Measurements from ENCODE around the gene C4orf50. TPM values are rescaled to one million over a fixed set of nuclear protein-coding genes. Genes with fewer than 3 reads are reported as not detected.
"Not testable (repeated sequence)": the region's sequence is repeated elsewhere in the genome, so short reads cannot be mapped to it uniquely, and the experiment has no call there.

C4orf50 gene
- total RNA-seq, 2 experiments from 2014 or later = not detected

DNA sequence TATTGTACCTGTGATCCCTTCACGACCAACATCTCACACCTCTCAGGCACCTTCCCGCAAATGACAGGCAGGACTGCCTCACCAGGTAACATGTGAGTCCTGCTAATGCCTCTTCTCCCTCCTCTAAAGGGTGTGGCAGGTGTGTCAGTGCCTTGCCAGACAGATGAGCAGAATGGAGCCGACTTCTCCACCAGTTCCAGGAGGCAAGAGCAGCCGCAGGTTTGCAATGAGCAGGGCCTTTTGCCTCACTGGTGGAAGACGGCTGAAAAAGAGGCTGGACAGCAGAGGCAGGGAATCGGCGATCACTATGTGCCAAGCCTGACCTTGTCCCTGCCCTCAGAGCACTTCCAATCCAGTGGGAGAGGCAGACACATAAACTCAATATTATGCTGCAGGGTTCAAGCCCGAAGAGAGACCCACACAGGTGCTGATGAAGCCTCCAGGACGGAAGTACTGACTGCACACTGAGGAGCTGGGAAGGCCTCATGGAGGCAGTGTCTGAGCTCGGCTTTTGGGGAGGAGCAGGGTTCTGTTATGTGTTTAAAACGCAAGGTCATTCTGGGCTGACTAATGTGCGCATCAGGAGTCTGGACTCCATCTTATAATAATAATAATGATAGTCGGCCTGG, 57.9 kb downstream of the C4orf50 start:
- DNase-seq = no peak
- H3K36me3 Mint-ChIP-seq = no peaks in the 10 kb centered on the region
- H3K4me1 Mint-ChIP-seq = no peaks in the 10 kb centered on the region
- H3K4me3 Mint-ChIP-seq = no peak overlapping the region
- peaks cover 3% of the 10 kb centered on the region for H3K27me3 Mint-ChIP-seq
- H3K9me3 Mint-ChIP-seq = no peaks in the 10 kb centered on the region
- no peak overlapping the region for H3K27ac Mint-ChIP-seq

DNA sequence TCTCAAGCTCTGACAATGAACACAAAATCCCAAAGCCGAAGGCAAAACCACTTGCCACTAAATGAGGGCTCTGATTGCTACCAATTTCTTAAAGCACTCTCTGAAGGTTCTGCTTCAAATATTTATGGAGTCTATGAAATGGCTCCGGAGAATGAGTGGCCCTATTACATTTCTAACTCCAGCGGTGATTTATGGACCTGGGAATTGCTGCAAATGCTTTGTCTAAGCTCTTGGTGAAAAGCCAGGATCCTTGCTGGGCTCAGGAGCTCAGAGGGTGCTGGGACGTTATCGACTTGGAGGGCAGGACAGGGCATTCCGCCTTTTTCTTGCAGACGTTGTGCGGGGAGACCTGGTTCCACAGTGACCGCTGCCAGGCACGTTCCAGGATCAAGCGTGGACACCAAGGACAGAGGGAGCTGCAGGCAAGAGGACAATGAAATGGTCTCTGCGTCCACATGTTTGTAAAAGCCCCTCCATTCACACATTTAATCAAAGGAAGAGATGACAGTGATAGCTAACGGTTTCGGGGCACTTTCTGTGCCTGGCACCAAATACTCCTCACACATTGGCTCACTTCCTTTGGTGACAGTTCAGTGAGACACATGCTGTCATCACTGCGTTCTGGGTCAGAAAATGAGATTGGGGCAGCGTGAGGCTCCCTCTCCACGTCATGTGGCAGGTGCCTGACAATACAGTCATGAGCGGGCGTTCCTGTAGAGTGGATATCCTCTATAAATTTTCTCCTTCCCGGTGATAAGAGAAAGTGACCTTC, 58.8 kb downstream of the C4orf50 start:
- DNase-seq = no peak
- Mint-ChIP-seq H3K4me1 (no peaks in the 10 kb centered on the region), H3K27me3 (no peaks in the 10 kb centered on the region), H3K4me3 (no peak overlapping the region), H3K9me3 (no peaks in the 10 kb centered on the region), H3K27ac (no peak overlapping the region), H3K36me3 (no peaks in the 10 kb centered on the region)

DNA sequence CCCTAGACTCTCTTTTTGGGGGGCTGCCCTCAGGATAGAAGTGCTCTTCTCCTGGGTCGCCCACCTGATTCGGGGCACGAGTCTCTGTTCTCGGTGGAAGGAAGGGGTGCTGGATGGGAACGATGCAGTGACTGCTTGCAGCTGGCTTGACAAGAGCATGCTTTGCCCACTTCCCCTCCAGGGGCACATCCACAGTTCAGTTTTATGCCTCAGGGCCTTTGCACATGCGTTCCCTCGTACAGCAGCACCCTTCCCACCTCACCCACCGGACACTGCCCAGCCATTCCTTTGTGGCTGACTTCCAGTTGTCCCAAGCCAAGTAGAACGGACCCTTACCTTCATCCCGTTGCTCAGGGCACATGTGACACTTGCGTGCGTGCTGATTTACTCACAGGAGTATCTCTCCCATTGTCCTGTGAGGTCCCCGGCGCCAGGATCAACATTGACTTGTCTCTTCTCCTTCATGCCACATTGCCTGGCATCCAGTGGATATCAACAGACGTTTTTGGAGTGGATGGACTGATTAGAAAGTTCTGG, 60.0 kb downstream of the C4orf50 start:
- no peaks in the 10 kb centered on the region for H3K36me3 Mint-ChIP-seq
- no peaks in the 10 kb centered on the region for H3K27me3 Mint-ChIP-seq
- DNase-seq = no peak
- no peak overlapping the region for H3K4me3 Mint-ChIP-seq
- H3K4me1 Mint-ChIP-seq = no peaks in the 10 kb centered on the region
- no peaks in the 10 kb centered on the region for H3K9me3 Mint-ChIP-seq
- H3K27ac Mint-ChIP-seq = no peak overlapping the region

DNA sequence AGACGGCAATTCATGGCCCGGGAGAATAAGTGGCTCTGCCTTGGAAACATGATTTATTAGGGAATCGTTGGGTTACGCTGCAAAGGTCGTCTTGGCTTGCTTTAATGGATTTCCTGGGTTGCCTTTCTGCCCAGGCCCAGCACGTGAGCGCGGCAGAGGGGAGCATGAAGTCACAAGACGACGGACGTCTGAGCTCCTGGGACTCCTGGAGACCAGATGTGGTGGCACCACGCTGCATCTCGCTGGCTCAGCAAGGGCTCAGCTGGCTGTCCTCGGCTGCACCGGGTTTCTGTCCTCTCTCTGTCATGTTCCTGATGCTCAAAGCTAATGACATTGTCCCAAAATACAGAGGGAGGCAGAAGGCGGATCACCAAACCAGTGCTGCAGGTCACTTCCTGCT, 61.2 kb downstream of the C4orf50 start:
- Mint-ChIP-seq H3K9me3 (no peaks in the 10 kb centered on the region), H3K27ac (no peak overlapping the region), H3K27me3 (no peaks in the 10 kb centered on the region), H3K36me3 (no peaks in the 10 kb centered on the region), H3K4me1 (no peaks in the 10 kb centered on the region), H3K4me3 (no peak overlapping the region)
- no peak for DNase-seq

DNA sequence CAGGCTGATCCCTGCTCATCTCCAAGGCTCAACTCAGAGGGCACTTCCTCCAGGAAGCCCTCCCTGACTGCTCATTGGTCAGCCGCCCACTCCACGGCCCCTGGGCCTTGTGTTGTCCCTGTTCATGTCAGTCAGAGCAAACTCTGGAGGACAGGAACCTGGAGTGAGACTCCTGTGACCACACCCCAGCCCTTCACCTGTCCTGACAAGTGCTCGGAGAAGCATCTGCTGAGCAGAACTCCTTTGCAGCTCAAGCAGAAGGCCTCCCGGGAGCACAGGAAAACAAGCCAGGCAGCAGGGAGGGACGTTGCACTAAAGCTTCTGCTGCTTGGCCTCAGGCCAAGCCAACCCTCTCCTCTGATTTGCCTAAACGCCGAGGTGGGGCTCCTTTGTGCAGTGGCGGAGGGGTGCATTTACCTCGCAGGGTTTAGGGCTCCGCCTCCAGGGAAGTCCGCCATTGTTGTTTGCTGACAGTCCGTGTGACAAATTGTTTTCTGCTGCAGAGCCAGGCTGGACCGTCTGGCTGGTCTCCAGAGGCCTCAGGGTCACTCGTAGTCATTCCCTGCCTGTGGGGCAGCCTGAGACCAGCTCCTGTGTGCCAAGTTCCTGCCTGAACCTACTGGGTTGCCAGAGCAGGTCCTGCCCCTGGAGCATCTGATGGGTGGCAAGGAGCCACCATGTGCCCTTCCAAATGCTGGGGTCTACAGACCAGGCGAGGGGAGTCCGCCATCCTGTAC, 61.8 kb downstream of the C4orf50 start:
- Mint-ChIP-seq H3K4me1 (no peaks in the 10 kb centered on the region), H3K36me3 (no peaks in the 10 kb centered on the region), H3K4me3 (no peak overlapping the region), H3K9me3 (no peaks in the 10 kb centered on the region), H3K27ac (no peak overlapping the region), H3K27me3 (peaks cover 5% of the 10 kb centered on the region)
- DNase-seq = no peak

DNA sequence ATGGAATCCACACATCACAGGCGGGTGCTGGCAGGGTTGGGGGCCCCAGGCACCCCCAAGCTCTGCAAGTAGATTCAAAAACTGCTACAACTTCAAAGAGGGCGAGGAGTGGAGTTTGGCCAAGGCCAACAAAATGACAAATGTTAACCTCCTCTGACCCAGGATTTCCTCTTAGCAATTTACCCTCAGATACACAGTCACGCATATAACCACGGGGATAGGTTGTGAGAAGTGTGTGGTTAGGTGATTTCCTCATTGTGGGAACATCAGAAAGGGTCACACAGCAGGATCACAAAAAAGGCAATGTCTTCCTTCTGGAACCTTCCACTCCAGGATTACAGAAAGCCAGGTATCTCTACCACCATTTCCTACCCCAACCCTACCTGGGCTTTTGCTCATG, 62.4 kb downstream of the C4orf50 start:
- no peak for DNase-seq
- Mint-ChIP-seq H3K36me3 (no peaks in the 10 kb centered on the region), H3K4me3 (no peak overlapping the region), H3K4me1 (no peaks in the 10 kb centered on the region), H3K27me3 (peaks cover 7% of the 10 kb centered on the region), H3K9me3 (no peaks in the 10 kb centered on the region), H3K27ac (no peak overlapping the region)

DNA sequence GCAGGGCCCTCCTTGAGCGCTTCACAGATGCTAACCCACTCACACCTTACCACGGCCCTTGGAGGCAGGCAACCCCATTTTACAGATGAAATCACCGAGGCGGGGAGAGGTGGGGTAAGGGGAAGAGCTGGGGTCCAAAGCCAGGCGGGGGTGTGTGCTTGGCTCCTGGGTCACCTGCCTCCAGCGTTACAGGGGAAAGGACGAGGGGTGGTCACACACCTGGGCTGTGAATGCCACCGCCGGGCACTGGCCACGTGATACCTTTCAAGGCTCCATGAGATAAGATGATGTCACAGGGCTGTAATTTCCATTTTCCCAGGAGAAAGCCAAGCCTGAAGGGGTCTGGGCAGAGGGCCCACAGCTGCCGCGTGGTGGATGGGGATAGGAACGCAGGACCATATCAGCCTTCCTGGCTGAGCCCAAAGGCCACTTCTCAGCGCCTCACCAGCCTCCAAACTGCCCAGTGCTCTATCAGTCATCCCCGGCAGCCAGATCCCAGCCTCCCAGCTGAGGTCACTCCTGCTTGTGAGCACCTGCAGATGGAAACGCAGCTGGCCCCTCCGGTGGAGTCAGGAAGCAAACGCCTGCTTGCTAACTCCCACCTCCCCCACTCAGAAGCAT, 62.9 kb downstream of the C4orf50 start:
- no peaks in the 10 kb centered on the region for H3K9me3 Mint-ChIP-seq
- no peak overlapping the region for H3K27ac Mint-ChIP-seq
- H3K4me1 Mint-ChIP-seq = no peaks in the 10 kb centered on the region
- H3K4me3 Mint-ChIP-seq = no peak overlapping the region
- DNase-seq = no peak
- no peaks in the 10 kb centered on the region for H3K36me3 Mint-ChIP-seq
- H3K27me3 Mint-ChIP-seq = peaks cover 7% of the 10 kb centered on the region

DNA sequence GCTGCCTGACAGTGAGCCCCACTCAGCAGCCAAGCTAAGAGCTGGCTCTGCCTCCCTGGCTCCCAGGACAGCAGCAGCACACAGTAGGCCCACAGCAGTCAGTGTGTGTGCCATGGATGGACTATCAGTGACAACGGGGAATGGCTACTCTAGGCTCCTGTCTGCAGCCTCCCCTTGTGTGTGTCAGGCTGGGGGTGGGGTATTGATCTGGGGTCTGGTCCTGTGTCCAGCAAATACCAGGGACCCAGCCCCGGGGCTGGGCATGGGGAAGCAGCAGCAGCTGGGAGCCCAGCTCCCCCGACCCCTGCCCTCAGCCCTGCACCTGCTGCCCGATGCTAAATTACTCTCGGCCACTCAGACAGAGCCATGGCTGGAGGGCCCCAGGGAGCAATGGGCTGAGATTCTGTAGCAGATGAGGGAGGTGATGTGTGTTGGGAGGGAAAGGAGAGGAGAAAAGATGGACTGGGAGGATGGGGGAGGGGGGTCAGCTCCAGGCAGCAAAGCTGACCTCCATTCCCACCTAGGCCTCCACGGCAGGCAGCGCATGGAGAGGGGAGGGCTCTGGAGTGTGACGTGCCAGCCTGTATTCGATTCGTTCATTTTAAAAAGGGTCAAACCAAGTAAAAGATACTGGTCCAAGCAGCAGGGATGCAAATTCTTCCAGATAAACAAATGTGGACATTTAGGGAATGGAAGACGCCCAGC, 64.0 kb downstream of the C4orf50 start:
- Mint-ChIP-seq H3K36me3 (no peaks in the 10 kb centered on the region), H3K4me1 (no peaks in the 10 kb centered on the region), H3K27ac (no peak overlapping the region), H3K4me3 (no peak overlapping the region), H3K9me3 (no peaks in the 10 kb centered on the region), H3K27me3 (peaks cover 10% of the 10 kb centered on the region)
- no peak for DNase-seq

DNA sequence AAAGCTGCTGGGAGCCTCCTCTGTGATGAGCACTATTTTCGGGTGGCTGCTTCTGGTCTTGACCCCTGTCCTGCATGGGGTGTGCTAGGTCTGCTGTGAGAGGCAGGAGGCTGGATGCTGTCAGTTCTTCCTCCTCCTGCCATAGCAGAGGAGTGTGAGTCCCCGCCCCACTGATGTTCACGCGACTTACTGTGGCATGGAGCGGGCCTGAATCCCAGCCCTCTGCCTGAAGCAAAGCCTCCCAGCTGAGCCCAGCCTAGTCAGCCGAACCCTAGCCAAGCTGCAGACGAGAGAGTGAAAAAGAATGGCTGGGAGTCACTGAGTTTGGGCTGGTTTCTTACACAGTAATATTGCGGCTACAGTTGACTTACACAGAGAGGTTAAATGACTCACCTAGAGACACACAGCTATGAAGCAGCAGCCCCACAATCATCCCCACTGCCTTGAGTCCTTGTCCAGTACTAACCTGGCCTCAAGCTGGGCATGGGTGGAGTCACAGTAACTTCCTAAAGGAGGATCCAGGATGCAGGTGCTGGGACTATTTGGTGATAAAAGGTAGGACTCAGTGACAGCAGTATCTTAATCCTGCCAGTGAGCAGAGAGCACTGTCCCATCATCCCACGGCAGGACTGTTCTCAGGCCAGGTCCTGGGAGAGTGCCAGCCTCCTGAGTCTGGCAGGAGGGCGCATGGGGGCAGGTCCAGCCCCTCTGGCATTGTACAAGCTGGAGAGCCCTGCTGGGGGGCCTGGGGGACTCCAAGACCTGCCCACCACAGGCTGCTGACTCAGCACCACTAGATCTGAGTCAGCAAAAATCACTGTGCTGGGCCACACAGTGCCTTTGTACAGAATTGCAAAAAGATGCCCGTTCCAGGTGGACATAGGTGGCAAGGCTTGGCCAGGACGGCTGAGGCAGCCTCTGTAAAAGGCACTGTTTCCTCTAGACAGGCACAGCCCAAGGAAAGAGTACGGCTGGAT, 65.0 kb downstream of the C4orf50 start:
- Mint-ChIP-seq H3K27me3 (peaks cover 14% of the 10 kb centered on the region), H3K9me3 (no peaks in the 10 kb centered on the region), H3K4me3 (no peak overlapping the region), H3K4me1 (no peaks in the 10 kb centered on the region), H3K27ac (no peak overlapping the region), H3K36me3 (no peaks in the 10 kb centered on the region)
- DNase-seq = no peak

DNA sequence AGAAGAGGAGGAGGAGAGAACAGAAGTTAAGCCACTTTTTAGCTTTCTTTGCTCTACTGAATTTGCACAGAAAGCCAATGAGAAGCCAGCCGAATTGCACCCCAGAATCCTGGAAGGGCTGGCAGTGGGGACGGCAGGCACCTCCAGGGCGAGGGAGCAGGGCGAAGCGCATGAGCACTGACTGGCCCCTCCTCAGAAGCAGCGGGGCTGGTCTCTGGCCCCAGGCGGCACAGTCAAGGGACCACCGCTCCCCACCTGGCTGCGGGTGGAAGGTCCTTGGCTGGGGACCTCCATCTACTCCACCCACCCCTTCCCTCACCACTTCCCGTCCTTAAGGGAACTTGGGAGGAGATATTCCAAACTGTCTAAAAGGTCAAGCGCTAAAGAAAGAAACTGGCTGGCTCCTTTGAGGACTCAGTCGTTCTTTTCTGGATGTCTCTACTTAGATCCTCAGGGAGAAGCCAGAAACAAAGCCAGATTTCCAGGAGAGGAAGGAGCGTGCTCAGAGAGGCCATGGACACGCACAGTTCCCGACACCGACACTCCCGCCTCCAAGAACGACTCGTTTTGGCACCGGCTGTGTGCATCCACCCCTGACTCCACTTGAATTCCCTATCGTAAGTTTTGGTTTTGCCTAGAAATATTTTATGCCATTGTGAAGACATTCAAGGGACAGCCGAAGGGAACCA, 65.8 kb downstream of the C4orf50 start:
- Mint-ChIP-seq H3K4me3 (no peak overlapping the region), H3K4me1 (no peaks in the 10 kb centered on the region), H3K27me3 (peaks cover 14% of the 10 kb centered on the region), H3K27ac (no peak overlapping the region), H3K9me3 (peaks cover 2% of the 10 kb centered on the region), H3K36me3 (no peaks in the 10 kb centered on the region)
- DNase-seq = no peak

DNA sequence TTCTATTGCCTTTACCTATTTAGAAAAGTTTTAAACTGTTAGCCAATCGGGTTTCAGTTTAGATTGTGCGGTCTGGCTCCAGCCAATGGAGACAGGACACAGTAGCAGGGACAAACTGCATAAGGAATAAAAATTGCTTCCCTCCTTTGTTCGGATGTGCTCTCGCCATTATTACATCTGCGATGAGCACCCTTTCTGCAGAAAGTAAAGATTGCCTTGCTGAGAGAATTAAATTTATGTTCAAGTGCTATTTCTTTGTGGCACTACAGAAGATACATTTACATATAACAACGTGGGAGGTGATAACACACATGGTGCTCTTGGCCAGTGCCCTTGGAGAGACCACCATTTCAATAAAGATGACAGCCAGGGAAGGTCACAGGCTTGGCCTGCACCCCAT, 71.6 kb downstream of the C4orf50 start:
- not testable (repeated sequence) for H3K4me1 Mint-ChIP-seq, H3K27ac Mint-ChIP-seq, DNase-seq, H3K36me3 Mint-ChIP-seq, H3K9me3 Mint-ChIP-seq, H3K4me3 Mint-ChIP-seq
- peaks cover 19% of the 10 kb centered on the region for H3K27me3 Mint-ChIP-seq

DNA sequence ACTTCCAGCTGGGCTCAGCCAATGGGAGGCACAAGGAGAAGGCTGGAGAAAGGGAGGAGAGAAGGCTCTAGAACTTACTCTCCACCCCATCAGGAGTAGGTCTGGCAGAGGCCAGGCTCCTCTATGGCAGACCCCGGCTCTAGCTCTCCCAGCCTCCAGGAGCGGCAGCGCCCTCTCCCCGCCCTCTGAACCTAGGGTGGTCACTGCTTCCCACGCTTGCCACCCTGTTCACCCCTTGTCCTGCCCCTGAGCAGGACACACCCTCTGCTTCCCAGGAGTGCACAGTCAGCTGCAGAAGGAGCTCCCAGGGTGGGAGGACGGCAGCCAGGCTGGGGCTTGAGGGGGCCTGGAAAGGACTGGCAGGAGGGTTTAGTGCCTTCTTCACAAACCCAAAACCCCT, 72.3 kb downstream of the C4orf50 start:
- H3K27ac Mint-ChIP-seq = no peak overlapping the region
- peaks cover 18% of the 10 kb centered on the region for H3K27me3 Mint-ChIP-seq
- no peak for DNase-seq
- H3K9me3 Mint-ChIP-seq = peaks cover 5% of the 10 kb centered on the region
- peaks cover 2% of the 10 kb centered on the region for H3K4me1 Mint-ChIP-seq
- H3K4me3 Mint-ChIP-seq = no peak overlapping the region
- H3K36me3 Mint-ChIP-seq = no peaks in the 10 kb centered on the region

DNA sequence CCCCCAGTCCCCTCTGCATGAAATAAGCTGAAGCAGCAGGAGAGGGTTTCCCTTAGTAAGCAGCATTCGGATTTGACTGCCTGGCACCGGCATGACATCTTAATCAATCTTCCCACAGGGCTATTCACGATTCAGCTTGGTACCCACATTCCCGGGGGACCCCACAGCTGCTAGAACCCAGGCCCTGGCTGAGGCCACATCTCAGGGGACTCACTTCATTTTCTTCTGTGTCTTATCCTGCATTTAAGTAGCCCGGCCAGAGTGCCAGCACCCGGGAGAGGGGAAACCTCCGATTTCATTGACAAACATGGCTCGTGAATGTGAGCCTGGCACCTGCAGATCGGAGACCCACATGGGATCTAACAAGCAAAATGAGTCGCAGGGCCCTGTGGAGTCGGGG, 73.1 kb downstream of the C4orf50 start:
- Mint-ChIP-seq H3K36me3 (no peaks in the 10 kb centered on the region), H3K27me3 (peaks cover 18% of the 10 kb centered on the region), H3K4me3 (no peak overlapping the region), H3K9me3 (peaks cover 8% of the 10 kb centered on the region), H3K4me1 (peaks cover 2% of the 10 kb centered on the region), H3K27ac (no peak overlapping the region)
- no peak for DNase-seq
